Esophagus squamous epithelium (tissue), 4 donors: ENCODE measurements around the gene SEC16B.

Experiments used
- CTCF ChIP-seq, 6 experiments: fragments of 450-650 bp in 4 of 6; fragments of 200-600 bp in 2 of 6; sonication (generic) in 2 of 6; IDR thresholded peaks; one replicate each; pipeline ENCODE4 v1.5.1; 2016 to 2019; ENCODE audit warnings: antibody characterized with exemption in 6 of 6, mild to moderate bottlenecking in 4 of 6, moderate library complexity in 4 of 6
- POLR2A ChIP-seq, 4 donors: fragments of 450-650 bp; IDR thresholded peaks; one replicate each; pipeline ENCODE4 v1.6.1; 2017; ENCODE audit warnings: antibody characterized with exemption in 4 of 4, mild to moderate bottlenecking in 4 of 4, moderate library complexity in 3 of 4

GRCh38 chr1:177914603-177915002 lies 55.3 kb downstream of the SEC16B start:
- no peak for TF ChIP-seq POLR2A (IDR thresholded peaks at IDR 0.05)
- no peak for TF ChIP-seq CTCF (IDR thresholded peaks at IDR 0.05)
